HL-60 (cell line): ENCODE measurements around the gene MRPL37.

Experiments used
- DNase-seq, 2 experiments: peaks; one replicate each; pipeline ENCODE4 v3.0.0-alpha.2; 2010 to 2020; ENCODE audit warnings: low read depth in 1 of 2, low spot score in 1 of 2
- H3K27ac ChIP-seq: fragments of 250-450 bp; sonication (Bioruptor Pico); replicated peaks from 2 replicates; pipeline ENCODE4 v1.5.1; 2020; ENCODE audit warnings: mild to moderate bottlenecking, moderate library complexity
- H3K27me3 ChIP-seq: fragments of 250-450 bp; sonication (Bioruptor Pico); 2 replicates; pipeline ENCODE4 v1.5.1; 2021; ENCODE audit warnings: mild to moderate bottlenecking, moderate library complexity; ENCODE audit not compliant: insufficient read depth, poor library complexity, severe bottlenecking
- H3K4me3 ChIP-seq: replicated peaks from 2 replicates; pipeline ENCODE4 v1.5.1; 2011; ENCODE audit warnings: mild to moderate bottlenecking, control low read depth, low read length; ENCODE audit not compliant: insufficient read depth
- GABPA ChIP-seq: IDR thresholded peaks from 2 replicates; pipeline ENCODE4 v1.6.1; 2012; ENCODE audit warnings: low read depth
- POLR2AphosphoS5 ChIP-seq: IDR thresholded peaks from 2 replicates; pipeline ENCODE4 v1.6.1; 2012; ENCODE audit warnings: low read depth
- SPI1 ChIP-seq: IDR thresholded peaks from 2 replicates; pipeline ENCODE4 v1.6.1; 2012; ENCODE audit warnings: low read depth, mild to moderate bottlenecking, borderline replicate concordance
- TF ChIP-seq, protein P1 (sequence below): IDR thresholded peaks from one replicate; pipeline ENCODE4 v1.5.1; 2011; ENCODE audit warnings: low read length, control low read depth, inconsistent platforms; ENCODE audit not compliant: insufficient read depth
- TF ChIP-seq, protein P2 (sequence below): IDR thresholded peaks from 2 replicates; pipeline ENCODE4 v1.6.1; 2012; ENCODE audit warnings: low read depth; ENCODE audit not compliant: insufficient replicate concordance

Gene MRPL37

DNA sequence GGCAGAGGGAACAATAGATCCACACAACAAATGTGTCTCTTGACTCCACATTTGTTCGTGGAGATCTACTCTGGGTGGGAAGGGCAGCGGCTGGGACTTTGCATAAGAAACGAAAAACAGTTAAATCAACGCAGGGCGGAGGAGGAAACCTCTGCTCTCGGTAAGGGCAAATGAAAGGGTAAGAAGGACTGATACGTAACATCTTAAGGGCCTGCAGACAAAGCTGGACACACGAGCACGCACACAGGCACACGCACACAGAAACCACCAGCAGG lies 57.3 kb downstream of the MRPL37 start:
- H3K27ac ChIP-seq, result no peak overlapping the region
- H3K27me3 ChIP-seq, result no peaks in the 10 kb centered on the region
- DNase-seq, result no peak
- H3K4me3 ChIP-seq, result no peak overlapping the region
- TF ChIP-seq, protein P1, sequence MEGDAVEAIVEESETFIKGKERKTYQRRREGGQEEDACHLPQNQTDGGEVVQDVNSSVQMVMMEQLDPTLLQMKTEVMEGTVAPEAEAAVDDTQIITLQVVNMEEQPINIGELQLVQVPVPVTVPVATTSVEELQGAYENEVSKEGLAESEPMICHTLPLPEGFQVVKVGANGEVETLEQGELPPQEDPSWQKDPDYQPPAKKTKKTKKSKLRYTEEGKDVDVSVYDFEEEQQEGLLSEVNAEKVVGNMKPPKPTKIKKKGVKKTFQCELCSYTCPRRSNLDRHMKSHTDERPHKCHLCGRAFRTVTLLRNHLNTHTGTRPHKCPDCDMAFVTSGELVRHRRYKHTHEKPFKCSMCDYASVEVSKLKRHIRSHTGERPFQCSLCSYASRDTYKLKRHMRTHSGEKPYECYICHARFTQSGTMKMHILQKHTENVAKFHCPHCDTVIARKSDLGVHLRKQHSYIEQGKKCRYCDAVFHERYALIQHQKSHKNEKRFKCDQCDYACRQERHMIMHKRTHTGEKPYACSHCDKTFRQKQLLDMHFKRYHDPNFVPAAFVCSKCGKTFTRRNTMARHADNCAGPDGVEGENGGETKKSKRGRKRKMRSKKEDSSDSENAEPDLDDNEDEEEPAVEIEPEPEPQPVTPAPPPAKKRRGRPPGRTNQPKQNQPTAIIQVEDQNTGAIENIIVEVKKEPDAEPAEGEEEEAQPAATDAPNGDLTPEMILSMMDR, result no peak
- no peak for TF ChIP-seq GABPA

GRCh38 chr1:54257876-54258275 lies 57.9 kb downstream of the MRPL37 start:
- TF ChIP-seq, protein P2, sequence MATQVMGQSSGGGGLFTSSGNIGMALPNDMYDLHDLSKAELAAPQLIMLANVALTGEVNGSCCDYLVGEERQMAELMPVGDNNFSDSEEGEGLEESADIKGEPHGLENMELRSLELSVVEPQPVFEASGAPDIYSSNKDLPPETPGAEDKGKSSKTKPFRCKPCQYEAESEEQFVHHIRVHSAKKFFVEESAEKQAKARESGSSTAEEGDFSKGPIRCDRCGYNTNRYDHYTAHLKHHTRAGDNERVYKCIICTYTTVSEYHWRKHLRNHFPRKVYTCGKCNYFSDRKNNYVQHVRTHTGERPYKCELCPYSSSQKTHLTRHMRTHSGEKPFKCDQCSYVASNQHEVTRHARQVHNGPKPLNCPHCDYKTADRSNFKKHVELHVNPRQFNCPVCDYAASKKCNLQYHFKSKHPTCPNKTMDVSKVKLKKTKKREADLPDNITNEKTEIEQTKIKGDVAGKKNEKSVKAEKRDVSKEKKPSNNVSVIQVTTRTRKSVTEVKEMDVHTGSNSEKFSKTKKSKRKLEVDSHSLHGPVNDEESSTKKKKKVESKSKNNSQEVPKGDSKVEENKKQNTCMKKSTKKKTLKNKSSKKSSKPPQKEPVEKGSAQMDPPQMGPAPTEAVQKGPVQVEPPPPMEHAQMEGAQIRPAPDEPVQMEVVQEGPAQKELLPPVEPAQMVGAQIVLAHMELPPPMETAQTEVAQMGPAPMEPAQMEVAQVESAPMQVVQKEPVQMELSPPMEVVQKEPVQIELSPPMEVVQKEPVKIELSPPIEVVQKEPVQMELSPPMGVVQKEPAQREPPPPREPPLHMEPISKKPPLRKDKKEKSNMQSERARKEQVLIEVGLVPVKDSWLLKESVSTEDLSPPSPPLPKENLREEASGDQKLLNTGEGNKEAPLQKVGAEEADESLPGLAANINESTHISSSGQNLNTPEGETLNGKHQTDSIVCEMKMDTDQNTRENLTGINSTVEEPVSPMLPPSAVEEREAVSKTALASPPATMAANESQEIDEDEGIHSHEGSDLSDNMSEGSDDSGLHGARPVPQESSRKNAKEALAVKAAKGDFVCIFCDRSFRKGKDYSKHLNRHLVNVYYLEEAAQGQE, result no peak
- TF ChIP-seq GABPA (no peak), SPI1 (no peak), POLR2AphosphoS5 (no peak)
- TF ChIP-seq, protein P1, result no peak
- no peaks in the 10 kb centered on the region for H3K27me3 ChIP-seq
- no peak overlapping the region for H3K27ac ChIP-seq
- DNase-seq, result no peak
- H3K4me3 ChIP-seq, result no peak overlapping the region

DNA sequence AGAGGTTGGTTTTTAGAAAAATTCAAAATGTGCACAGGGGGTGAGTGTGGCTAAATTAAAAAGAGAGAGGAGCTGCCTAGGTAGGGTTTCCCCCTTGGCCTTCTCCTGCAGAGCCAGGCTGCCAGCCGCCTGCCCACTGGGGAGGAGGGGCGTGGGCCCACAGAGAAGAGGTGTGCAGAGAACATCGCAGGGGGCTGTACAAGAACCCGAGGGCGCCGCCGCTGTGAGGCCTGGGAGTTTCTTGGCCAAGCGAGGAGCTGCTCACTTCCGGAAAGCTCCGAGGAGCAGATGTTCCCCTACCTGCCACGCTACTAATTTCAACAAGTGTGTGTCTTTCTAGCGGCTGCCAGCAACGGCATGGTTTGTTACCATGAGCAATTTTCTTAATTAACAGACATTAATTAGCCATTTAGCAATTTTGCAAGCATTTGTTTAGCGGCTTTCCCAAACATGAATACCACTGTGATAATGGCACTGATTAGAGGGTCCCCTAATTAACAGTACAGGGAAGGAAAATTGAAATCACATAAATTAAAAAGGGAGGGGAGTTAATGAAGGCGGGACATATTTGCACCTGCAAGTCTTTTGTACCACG lies 59.7 kb downstream of the MRPL37 start:
- DNase-seq, result no peak
- Histone ChIP-seq H3K4me3 (no peak overlapping the region), H3K27me3 (no peaks in the 10 kb centered on the region), H3K27ac (no peak overlapping the region)
- TF ChIP-seq, protein P1, result no peak
- TF ChIP-seq, protein P2, result no peak

DNA sequence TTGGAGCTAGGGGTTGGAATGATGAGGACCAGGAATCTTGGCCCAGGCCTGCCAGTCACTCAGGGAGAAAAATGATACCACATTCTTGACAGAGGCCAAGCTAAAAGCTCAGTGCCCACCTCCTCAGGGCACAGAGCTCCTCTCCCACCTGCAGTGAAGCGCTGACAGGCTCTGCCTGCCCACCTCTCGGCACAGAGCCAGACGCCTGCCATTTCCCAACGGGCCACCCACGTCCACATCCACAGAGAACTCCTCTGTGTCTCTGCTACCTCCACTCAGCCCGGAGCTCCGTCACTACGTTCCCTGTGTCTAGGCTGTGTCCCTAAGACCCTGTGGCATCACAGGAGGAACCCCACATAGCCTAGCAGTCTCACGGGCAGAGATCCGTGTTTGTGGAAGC lies 60.8 kb downstream of the MRPL37 start:
- no peak for DNase-seq
- no peaks in the 10 kb centered on the region for H3K27me3 ChIP-seq
- no peak overlapping the region for H3K27ac ChIP-seq
- TF ChIP-seq GABPA (no peak), SPI1 (no peak), POLR2AphosphoS5 (no peak)
- TF ChIP-seq, protein P2, result no peak
- TF ChIP-seq, protein P1, result no peak
- no peak overlapping the region for H3K4me3 ChIP-seq
